ENCODE results near the gene GNA12. TPM values are rescaled to one million over a fixed set of nuclear protein-coding genes. Genes with fewer than 3 reads are reported as not detected.

The GNA12 gene
- total and polyA plus RNA-seq, 9 of the 15 experiments (the other 6 are each of a cell fraction or from before 2014, with no cell fraction given): 0.65 to 32.7 (median 9.6) TPM

GRCh38 chr7:2688409-2689342 lies 155.4 kb downstream of the GNA12 start:
- no peak overlapping the region for H3K27ac ChIP-seq (ENCODE audit: extremely low read depth, low read depth, low read length)
- no peaks in the 10 kb centered on the region for H3K36me3 ChIP-seq (ENCODE audit: control insufficient read depth, insufficient read depth, low read length)
- TF ChIP-seq KAT7 (CRISPR knock-in tag; IDR thresholded peaks at IDR 0.05; ENCODE audit: borderline replicate concordance) (no peak), POLR2AphosphoS2 (IDR thresholded peaks at IDR 0.05; ENCODE audit: low read length) (no peak), FOXK2 (conservative IDR thresholded peaks at IDR 0.05 in 1 of 2, IDR thresholded peaks at IDR 0.05 in 1 of 2; ENCODE audit: low read depth in 2 of 2) (no peak), KDM5B (IDR thresholded peaks at IDR 0.05; ENCODE audit: insufficient replicate concordance, low read depth, low read length) (no peak), TFAM (CRISPR knock-in tag; conservative IDR thresholded peaks at IDR 0.05) (no peak), SRF (CRISPR knock-in tag; IDR thresholded peaks at IDR 0.05) (no peak), ZBED1 (IDR thresholded peaks at IDR 0.05) (no peak), ZNF24 (IDR thresholded peaks at IDR 0.05) (no peak), SAFB (IDR thresholded peaks at IDR 0.05; ENCODE audit: borderline replicate concordance, low read depth, low read length) (no peak), FOXJ3 (CRISPR knock-in tag; IDR thresholded peaks at IDR 0.05) (no peak), ZNF324 (CRISPR knock-in tag; IDR thresholded peaks at IDR 0.05) (no peak), ZNF282 (CRISPR knock-in tag; IDR thresholded peaks at IDR 0.05) (no peak), CXXC5 (CRISPR knock-in tag; IDR thresholded peaks at IDR 0.05) (no peak), KHSRP (IDR thresholded peaks at IDR 0.05) (no peak), TRIM25 (IDR thresholded peaks at IDR 0.05; ENCODE audit: borderline replicate concordance) (no peak), NFATC3 (IDR thresholded peaks at IDR 0.05) (no peak), THRA (IDR thresholded peaks at IDR 0.05) (no peak), SAP30 (IDR thresholded peaks at IDR 0.05; ENCODE audit: borderline replicate concordance, insufficient read depth, low read depth, low read length, poor library complexity, severe bottlenecking) (no peak), CCAR2 (IDR thresholded peaks at IDR 0.05; ENCODE audit: low read depth, low read length) (no peak), HNRNPUL1 (IDR thresholded peaks at IDR 0.05; ENCODE audit: low read length) (no peak)
- no peak overlapping the region for H3K4me3 ChIP-seq
- H2AFZ ChIP-seq (ENCODE audit: low read depth, low read length): no peak overlapping the region
- no peak for FAIRE-seq
- no peak for ATAC-seq
- WGBS (ENCODE audit: insufficient coverage, low coverage, missing lambda C conversion rate): 14% methylated on average over 23 of the region's 62 CpGs
- intact Hi-C loops (cut with micrococcal nuclease): loop anchor here (10.0 kb wide), 1 partner anchor 124 kb away; no protein-coding TSS in a partner anchor
- H3K4me2 ChIP-seq (ENCODE audit: insufficient read depth, low read length): no peak overlapping the region
- peaks cover 31 to 54% of the 10 kb centered on the region in 2 experiments; a peak in 4 of 5 replicates for H3K27me3 ChIP-seq (ENCODE audit: control insufficient read depth in 2 of 2, insufficient read depth in 2 of 2, low read length in 2 of 2)
- no peaks in the 10 kb centered on the region for H3K9me1 ChIP-seq (ENCODE audit: control insufficient read depth, insufficient read depth, low read length)
- POLR2A ChIA-PET: no interaction called here
- H3K4me1 ChIP-seq (replicated peaks in 1 of 2; ENCODE audit: control insufficient read depth in 2 of 2, insufficient read depth in 2 of 2, low read length in 2 of 2): peaks cover 0 to 26% of the 10 kb centered on the region in 2 experiments; a peak in 2 of 5 replicates
- CTCF ChIA-PET (ENCODE audit: low intra/inter-chr PET ratio): no interaction called here
- in situ Hi-C loops (cut with MboI): no loop called here
- no peak for DNase-seq (ENCODE audit: extremely low read depth in 1 of 4, low spot score in 3 of 4)
- H3K9me3 ChIP-seq (replicated peaks; ENCODE audit: control insufficient read depth, insufficient read depth, low read depth, low read length): no peaks in the 10 kb centered on the region
- no TSS peak for BruUV-seq (replicated peaks)
- H3K9ac ChIP-seq (ENCODE audit: insufficient read depth in 1 of 2, low read depth in 2 of 2, low read length in 2 of 2): no peak overlapping the region
- 0 out of 2 replicates have a peak, but pooled peaks cover 5% of the 10 kb centered on the region for H4K20me1 ChIP-seq (replicated peaks; ENCODE audit: control insufficient read depth, insufficient read depth, low read length)
- no peaks in the 10 kb centered on the region for H3K79me2 ChIP-seq (ENCODE audit: control insufficient read depth, insufficient read depth, low read length)

All from K562 (cell line).